HG03469 (cell line): Measurements from ENCODE around the gene CRYGN.

Experiments
- ATAC-seq: cut with Tn5 transposase; IDR thresholded peaks from one replicate; pipeline ENCODE4 v1.9.1; 2021; ENCODE audit warnings: mild to moderate bottlenecking, moderate library complexity, moderate number of reproducible peaks; ENCODE audit not compliant: unreplicated experiment

CRYGN gene

DNA sequence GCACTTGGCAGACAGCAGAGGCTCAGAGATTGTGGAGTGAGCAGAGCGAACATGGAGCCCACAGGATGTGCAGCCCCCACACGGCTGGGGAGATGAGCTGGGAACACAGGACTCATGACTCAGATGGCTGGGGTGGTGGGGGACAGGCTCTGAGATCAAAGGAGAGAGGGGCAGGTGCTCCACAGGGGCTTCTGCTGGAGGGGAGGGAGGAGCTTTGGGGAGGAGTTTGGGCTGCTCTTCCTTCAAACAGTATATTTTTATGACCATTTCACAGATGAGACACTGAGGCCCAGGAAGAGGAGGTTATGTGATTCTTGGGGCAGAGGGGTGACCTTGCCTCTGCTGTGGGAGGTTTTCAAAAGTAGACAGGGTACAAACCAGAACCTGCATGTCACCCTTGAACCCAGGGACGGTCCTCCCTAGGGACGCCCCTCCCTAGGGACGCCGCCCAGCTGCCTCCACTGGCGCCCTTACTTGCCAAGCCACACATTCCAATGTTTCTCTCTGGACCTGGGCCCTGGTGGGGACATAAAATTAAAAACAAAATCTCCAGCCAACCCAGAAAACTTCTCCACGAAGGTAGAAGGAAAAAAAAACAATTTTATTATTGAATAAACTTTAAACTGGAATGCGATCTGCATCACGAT lies 981 bp upstream of the CRYGN start:
- ATAC-seq: no peak

- ATAC-seq: no peak
Observed at GRCh38 chr7:151438864-151439601, 908 bp downstream of the CRYGN start.

- ATAC-seq: no peak
Observed at GRCh38 chr7:151437866-151438516, 1.9 kb downstream of the CRYGN start.

- no peak for ATAC-seq
Observed at GRCh38 chr7:151437159-151437553, 2.8 kb downstream of the CRYGN start.

- no peak for ATAC-seq
Observed at GRCh38 chr7:151436446-151437158, 3.3 kb downstream of the CRYGN start.

DNA sequence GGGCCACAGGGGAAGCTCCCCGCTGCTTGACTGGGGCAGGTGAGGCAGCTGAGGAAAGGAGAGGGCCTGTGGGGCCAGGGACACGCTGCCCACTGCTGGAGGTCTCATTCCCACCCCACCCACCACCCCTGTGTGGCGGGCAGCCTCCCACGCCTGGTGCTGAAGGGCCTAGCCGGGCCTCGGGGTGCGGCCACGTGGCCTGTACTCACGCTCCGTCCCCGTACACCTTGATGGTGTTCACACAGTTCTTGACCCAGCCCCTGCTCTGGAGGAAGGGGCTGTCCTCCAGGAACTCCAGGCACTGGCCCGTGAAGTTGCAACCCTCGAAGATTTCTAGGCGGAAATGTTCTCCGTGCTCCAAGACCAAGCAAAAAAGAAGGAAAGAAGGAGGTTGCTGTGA lies 4.0 kb downstream of the CRYGN start:
- ATAC-seq: no peak

- ATAC-seq: no peak
Observed at GRCh38 chr7:151435103-151435916, 4.6 kb downstream of the CRYGN start.

DNA sequence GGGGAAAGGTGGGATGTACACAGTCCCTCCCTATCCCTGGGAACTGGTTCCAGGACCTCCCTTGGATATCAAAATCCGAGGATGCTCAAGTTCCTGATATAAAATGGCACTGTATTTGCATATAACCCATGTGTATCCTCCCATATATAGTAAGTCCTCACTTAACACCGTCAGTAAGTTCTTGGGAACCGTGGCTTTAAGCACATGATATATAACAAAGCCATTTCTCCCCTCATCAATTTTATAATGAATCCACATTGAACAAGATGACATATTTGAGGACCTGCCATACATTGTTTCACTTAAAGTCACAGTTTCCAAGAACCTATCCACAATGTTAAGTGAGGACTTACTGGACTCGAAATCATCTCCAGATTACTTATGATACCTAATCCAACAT lies 5.4 kb downstream of the CRYGN start:
- no peak for ATAC-seq

- ATAC-seq: no peak
Observed at GRCh38 chr7:151433721-151434400, 6.1 kb downstream of the CRYGN start.

DNA sequence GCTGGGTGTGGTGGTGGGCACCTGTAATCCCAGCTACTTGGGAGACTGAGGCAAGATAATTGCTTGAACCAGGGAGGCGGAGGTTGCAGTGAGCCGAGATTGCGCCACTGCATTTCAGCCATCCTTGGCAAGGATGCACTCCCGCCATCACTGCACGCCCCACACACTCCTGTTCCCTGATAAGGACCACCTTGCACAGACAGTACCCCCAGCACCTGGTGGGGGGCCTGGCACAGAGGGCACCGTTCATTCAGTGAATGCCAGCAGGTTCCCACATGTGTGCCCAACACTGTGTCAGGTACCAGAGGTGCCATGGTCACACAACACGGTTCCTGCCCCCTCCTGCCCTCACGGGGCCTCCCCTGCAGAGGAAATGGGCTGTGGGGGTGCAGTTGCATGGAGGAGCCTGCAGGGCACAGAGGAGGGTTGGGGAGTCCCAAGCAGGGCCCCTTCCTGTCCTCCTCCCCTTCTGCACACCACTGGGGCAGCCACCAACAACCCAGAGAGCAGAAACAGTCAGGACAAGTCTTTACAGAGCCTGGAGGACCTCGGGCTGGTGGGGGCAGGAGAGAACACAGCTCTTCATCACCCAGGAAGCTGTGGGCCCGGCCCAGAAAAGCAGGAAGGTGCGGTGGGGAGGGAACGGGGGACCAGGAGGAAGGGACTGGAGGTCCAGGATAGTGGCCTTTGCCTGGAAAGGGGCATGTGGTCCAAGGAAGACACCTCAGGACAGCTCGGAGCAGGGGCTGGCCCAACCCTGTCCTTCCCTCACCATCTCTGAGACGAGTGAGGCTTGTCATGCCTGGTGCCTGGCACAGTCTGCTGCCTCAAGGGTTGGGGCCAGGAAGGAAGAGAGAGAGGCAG lies 7.1 kb downstream of the CRYGN start:
- ATAC-seq: no peak

DNA sequence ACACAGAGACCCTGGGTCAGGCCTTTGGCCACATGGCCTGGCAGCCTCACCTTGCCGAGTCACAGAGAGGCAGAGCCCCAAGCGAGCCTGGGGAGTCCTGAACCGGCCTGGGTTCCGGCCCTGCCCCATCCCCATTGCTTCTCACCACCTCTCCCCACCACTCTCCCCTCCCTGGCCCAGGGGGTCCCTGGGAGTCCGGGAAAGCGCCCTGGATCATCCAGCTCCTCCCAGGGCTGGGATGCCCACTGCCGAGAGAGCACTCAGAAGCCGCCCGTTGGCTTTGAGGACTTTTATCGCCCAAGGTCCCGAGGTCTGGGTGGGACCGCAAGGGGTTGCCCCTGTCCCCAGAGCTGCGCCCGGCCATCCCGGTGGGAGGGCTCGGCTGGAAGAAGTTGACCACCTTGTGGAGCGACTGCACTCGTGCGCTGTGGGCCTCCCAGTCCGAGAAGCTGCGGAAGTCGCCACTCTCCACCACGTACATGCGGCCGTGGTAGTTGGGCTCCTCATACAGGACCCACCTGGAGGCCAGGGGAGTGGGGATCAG lies 8.1 kb downstream of the CRYGN start:
- no peak for ATAC-seq

GRCh38 chr7:151431281-151431767 lies 8.6 kb downstream of the CRYGN start:
- no peak for ATAC-seq

DNA sequence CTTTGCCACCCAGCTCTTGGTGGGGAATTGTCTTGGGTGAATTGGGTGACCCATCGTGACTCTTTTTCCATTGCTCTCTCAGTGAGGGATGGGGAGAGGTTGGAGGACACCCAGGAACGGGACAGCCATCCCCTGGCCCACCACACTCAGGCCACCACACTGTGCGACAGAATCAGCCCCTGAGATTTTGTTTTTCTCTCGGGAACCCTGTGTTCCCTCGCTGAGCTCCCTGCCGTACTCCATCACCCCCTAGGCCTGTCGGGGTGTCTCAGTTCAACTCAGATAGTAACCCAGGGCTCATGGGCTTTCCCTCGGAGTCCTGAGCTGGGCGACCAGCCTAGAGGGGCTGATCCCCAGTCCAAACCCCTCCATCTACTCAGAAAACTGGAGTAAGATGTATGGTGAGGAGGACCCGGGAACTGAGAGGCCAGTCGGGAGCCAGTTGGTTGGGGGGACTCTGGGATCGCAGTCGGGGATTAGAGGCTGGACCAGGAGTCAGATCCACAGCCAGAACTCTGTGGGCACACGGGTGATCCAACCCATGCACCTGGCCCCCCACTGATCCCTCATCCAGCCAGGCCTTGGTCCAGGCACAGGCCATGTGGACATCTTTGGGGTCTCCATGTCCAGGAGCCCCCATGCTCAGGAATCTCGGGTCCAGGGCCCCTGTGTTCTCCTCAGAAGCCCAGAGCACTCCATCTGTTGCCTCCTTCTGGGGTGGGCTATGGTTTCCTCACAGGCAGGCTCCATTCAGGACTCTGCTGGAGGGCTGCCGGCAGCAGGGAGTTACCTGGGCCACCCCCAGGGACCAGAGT lies 9.3 kb downstream of the CRYGN start:
- no peak for ATAC-seq

- ATAC-seq: no peak
Observed at GRCh38 chr7:151429560-151430331, 10.2 kb downstream of the CRYGN start.

DNA sequence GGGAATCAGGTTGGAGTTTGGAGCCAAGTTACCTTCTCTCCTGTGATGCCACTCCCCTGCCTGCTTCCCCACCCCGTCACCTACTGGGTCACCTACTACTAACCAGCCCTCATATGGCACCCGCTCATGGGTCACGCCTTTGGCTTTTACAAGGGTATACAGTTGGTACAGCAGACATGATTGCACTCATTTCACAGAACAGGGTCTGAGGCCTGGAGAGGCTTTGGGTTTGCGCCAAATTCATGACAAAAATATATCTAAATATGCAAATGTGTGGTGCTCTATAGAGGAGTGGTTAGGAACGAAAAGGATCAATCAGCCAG lies 10.7 kb downstream of the CRYGN start:
- ATAC-seq: no peak

GRCh38 chr7:151428378-151429236 lies 11.3 kb downstream of the CRYGN start:
- ATAC-seq: no peak
